Endothelial cell of umbilical vein (primary cell): Measurements from ENCODE around the gene NELFE. TPM values are rescaled to one million over a fixed set of nuclear protein-coding genes. Genes with fewer than 3 reads are reported as not detected.

Source experiments
- BruUV-seq: library from RNA; stranded (reverse); fragments of 400-500 nt; replicated peaks from 2 replicates; lab custom pipeline; 2021; lab: Mats Ljungman, UMichigan
- CTCF ChIA-PET: fragments of 300-600, 350-600 bp; sonication (Branson Sonifier 250); formaldehyde crosslinking; loops from one replicate; lab custom pipeline; 2021; ENCODE audit warnings: antibody characterized with exemption, inconsistent platforms; lab: Charles Lee
- POLR2A ChIA-PET: fragments of 300-600, 350-600 bp; sonication (Branson Sonifier 250); formaldehyde crosslinking; loops from one replicate; lab custom pipeline; 2021; ENCODE audit warnings: antibody characterized with exemption, inconsistent platforms; lab: Charles Lee
- DNase-seq: peaks from one replicate; pipeline ENCODE4 v3.0.0-alpha.2; 2011; ENCODE audit warnings: low read depth, low spot score
- FAIRE-seq: peaks from 2 replicates; lab custom pipeline; 2011; peaks lifted over from hg19 to GRCh38; lab: Jason Lieb, UNC
- H2AFZ ChIP-seq: 2 replicates; pipeline ENCODE4 v1.6.0; 2012; ENCODE audit warnings: low read depth, low read length, control low read depth, inconsistent platforms
- H3K27ac ChIP-seq: 2 replicates; pipeline ENCODE4 v1.5.1; 2011; ENCODE audit warnings: low read depth, mild to moderate bottlenecking, control low read depth, low read length, moderate library complexity; ENCODE audit not compliant: insufficient read depth
- H3K27me3 ChIP-seq, 2 experiments: 2 replicates each; pipeline versions ENCODE4 v1.6.0 to v1.6.1; 2011; ENCODE audit warnings: low read length in 2 of 2, mixed read lengths in 1 of 2; ENCODE audit not compliant: control insufficient read depth in 2 of 2, insufficient read depth in 2 of 2
- H3K36me3 ChIP-seq, 2 experiments: 2 replicates in 1 of 2; 3 replicates in 1 of 2; pipeline ENCODE4 v1.5.1; 2011; ENCODE audit warnings: low read length in 2 of 2, mild to moderate bottlenecking in 1 of 2, moderate library complexity in 1 of 2; ENCODE audit not compliant: control insufficient read depth in 2 of 2, insufficient read depth in 2 of 2; ENCODE audit errors: extremely low read depth in 1 of 2
- H3K4me1 ChIP-seq: 3 replicates; pipeline ENCODE4 v1.5.1; 2011; ENCODE audit warnings: mild to moderate bottlenecking, low read length; ENCODE audit not compliant: control insufficient read depth, insufficient read depth; ENCODE audit errors: extremely low read depth
- H3K4me2 ChIP-seq: 2 replicates; pipeline ENCODE4 v1.6.1; 2011; ENCODE audit warnings: low read length, control low read depth, mixed read lengths; ENCODE audit not compliant: insufficient read depth
- H3K4me3 ChIP-seq, 3 experiments: fragments of 200-600 bp in 1 of 3; sonication (generic), shearing (Covaris generic) in 1 of 3; replicated peaks in 1 of 3; 2 replicates each; pipeline ENCODE4 v1.5.1; 2011 to 2016; ENCODE audit warnings: control low read depth in 3 of 3, low read length in 3 of 3, mild to moderate bottlenecking in 2 of 3, inconsistent platforms in 1 of 3, low read depth in 1 of 3, moderate library complexity in 1 of 3; ENCODE audit not compliant: insufficient read depth in 1 of 3
- H3K79me2 ChIP-seq: 2 replicates; pipeline ENCODE4 v1.6.0; 2012; ENCODE audit warnings: low read length, inconsistent platforms; ENCODE audit not compliant: control insufficient read depth, insufficient read depth
- H3K9ac ChIP-seq: replicated peaks from 2 replicates; pipeline ENCODE3; 2011; ENCODE audit warnings: low read length, control low read depth; ENCODE audit not compliant: insufficient read depth; ENCODE audit errors: extremely low read depth
- H3K9me1 ChIP-seq: replicated peaks from 3 replicates; pipeline ENCODE4 v1.6.0; 2011; ENCODE audit warnings: mild to moderate bottlenecking, low read length; ENCODE audit not compliant: control insufficient read depth, insufficient read depth; ENCODE audit errors: extremely low read depth
- H3K9me3 ChIP-seq: replicated peaks from 2 replicates; pipeline ENCODE4 v1.5.1; 2012; ENCODE audit warnings: low read length, inconsistent platforms; ENCODE audit not compliant: control insufficient read depth, insufficient read depth
- H4K20me1 ChIP-seq: replicated peaks from 2 replicates; pipeline ENCODE3; 2011; ENCODE audit warnings: mild to moderate bottlenecking, low read length; ENCODE audit not compliant: control insufficient read depth, insufficient read depth; ENCODE audit errors: extremely low read depth
- EZH2 ChIP-seq: IDR thresholded peaks from 2 replicates; pipeline ENCODE4 v1.6.1; 2012; ENCODE audit warnings: borderline replicate concordance, low read depth, mild to moderate bottlenecking, moderate library complexity, low read length, inconsistent platforms; ENCODE audit not compliant: severe bottlenecking
- FOS ChIP-seq: IDR thresholded peaks from 2 replicates; pipeline ENCODE4 v1.6.1; 2011; ENCODE audit warnings: mild to moderate bottlenecking, low read length, moderate library complexity, borderline replicate concordance; ENCODE audit not compliant: insufficient read depth
- GATA2 ChIP-seq: IDR thresholded peaks from 2 replicates; pipeline ENCODE4 v1.7.0; 2011; ENCODE audit warnings: low read depth, mild to moderate bottlenecking, moderate library complexity, mixed read lengths, low read length; ENCODE audit not compliant: insufficient read length, insufficient read depth
- JUN ChIP-seq: IDR thresholded peaks from 2 replicates; pipeline ENCODE4 v1.6.1; 2011; ENCODE audit warnings: borderline replicate concordance, low read depth; ENCODE audit not compliant: insufficient read length, insufficient read depth
- MAX ChIP-seq: IDR thresholded peaks from 2 replicates; pipeline ENCODE4 v1.6.1; 2011; ENCODE audit not compliant: insufficient read depth, insufficient read length
- MYC ChIP-seq: IDR thresholded peaks from one replicate; pipeline ENCODE4 v1.6.1; 2011; ENCODE audit warnings: mild to moderate bottlenecking, low read depth, low read length
- POLR2A ChIP-seq: IDR thresholded peaks from 2 replicates; pipeline ENCODE4 v1.6.1; 2012; ENCODE audit warnings: low read depth, mild to moderate bottlenecking, control low read depth, low read length
- POLR2AphosphoS5 ChIP-seq: IDR thresholded peaks from 2 replicates; pipeline ENCODE4 v1.6.1; 2012; ENCODE audit warnings: low read depth, mild to moderate bottlenecking, control low read depth, low read length, moderate library complexity; ENCODE audit not compliant: insufficient read depth
- dilution Hi-C: fragments of 300-500 bp; cut with MboI; formaldehyde crosslinking; loops from one replicate; pipeline ENCODE4 v1.15.0; 2019; ENCODE audit warnings: low sequenced_read_pairs; ENCODE audit not compliant: extremely low pct_ligation_motif_present
- intact Hi-C: fragments of 100-400 bp; cut with micrococcal nuclease; formaldehyde crosslinking; loops from one replicate; pipeline ENCODE4 v1.10.0; 2022
- polyA plus RNA-seq, 4 experiments: library from polyadenylated mRNA; depleted of rRNA in 3 of 4; stranded (reverse) in 3 of 4; unstranded in 1 of 4; fragments of >200 nt; gene quantifications; 2 replicates each; pipeline versions ENCODE4 v1.2.1 to v1.2.3, GENCODE V29; 2011 to 2012; ENCODE audit warnings: missing spikeins in 1 of 4
- total RNA-seq: library from RNA; stranded (reverse); gene quantifications from 2 replicates; pipeline ENCODE4 v1.2.3, GENCODE V29; 2021

The NELFE gene
- total and polyA plus RNA-seq, 2 donors (not counting 3 experiments of a cell fraction or from before 2014, with no cell fraction given), result 55.8 to 68.5 TPM

DNA sequence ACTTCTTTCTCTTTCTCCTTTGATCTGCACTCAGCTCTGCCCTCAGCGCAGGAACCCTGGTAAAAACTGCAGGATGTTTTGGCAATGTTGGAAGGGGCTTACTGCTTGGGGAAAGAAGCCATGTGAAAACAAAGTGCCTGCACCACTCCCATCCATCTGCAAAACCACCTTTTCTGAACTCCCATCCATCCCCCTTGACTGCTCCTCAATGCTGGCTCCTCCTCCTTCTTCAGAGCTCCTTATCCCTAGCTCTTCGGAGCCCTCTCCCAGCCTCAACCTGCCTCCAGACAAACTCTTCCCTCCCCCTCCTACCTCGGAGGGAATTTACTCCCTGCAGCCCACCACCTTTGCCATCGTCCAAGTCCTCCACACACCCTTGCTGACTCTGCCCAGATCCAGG is 52.6 kb downstream of the NELFE start:
- intact Hi-C loops (no loop called here), dilution Hi-C loops (no loop called here)
- ChIA-PET POLR2A (no interaction called here), CTCF (interaction anchor here (0.8 to 1.5 kb wide), 2 partner anchors 40 to 46 kb away, joined by 4 to 5 read pairs; partner anchors contain the start of gene CFB)
- Histone ChIP-seq H3K9ac (no peak overlapping the region), H3K36me3 (no peaks in the 10 kb centered on the region), H3K4me2 (no peak overlapping the region), H3K79me2 (no peaks in the 10 kb centered on the region), H3K4me1 (peaks cover under 1% of the 10 kb centered on the region), H3K27me3 (peaks cover 5 to 12% of the 10 kb centered on the region in 2 experiments), H3K9me3 (no peaks in the 10 kb centered on the region), H3K9me1 (no peaks in the 10 kb centered on the region), H3K4me3 (no peak overlapping the region), H4K20me1 (no peaks in the 10 kb centered on the region), H3K27ac (no peak overlapping the region), H2AFZ (no peak overlapping the region)
- BruUV-seq, result no TSS peak
- TF ChIP-seq FOS, result no peak
- TF ChIP-seq MYC, result no peak
- no peak for TF ChIP-seq MAX
- TF ChIP-seq POLR2A, result no peak
- TF ChIP-seq POLR2AphosphoS5, result no peak
- no peak for TF ChIP-seq EZH2
- TF ChIP-seq JUN, result no peak
- no peak for FAIRE-seq
- no peak for DNase-seq

- no peak for FAIRE-seq
- Histone ChIP-seq H3K9me1 (no peaks in the 10 kb centered on the region), H3K36me3 (no peaks in the 10 kb centered on the region), H3K9me3 (no peaks in the 10 kb centered on the region), H3K4me1 (no peaks in the 10 kb centered on the region), H3K27me3 (peaks cover 5 to 12% of the 10 kb centered on the region in 2 experiments), H3K9ac (no peak overlapping the region), H2AFZ (no peak overlapping the region), H3K4me2 (no peak overlapping the region), H4K20me1 (no peaks in the 10 kb centered on the region), H3K79me2 (no peaks in the 10 kb centered on the region), H3K27ac (no peak overlapping the region), H3K4me3 (no peak overlapping the region)
- dilution Hi-C loops (no loop called here), intact Hi-C loops (no loop called here)
- DNase-seq, result no peak
- BruUV-seq, result no TSS peak
- TF ChIP-seq GATA2 (no peak), POLR2A (no peak), EZH2 (no peak), POLR2AphosphoS5 (no peak), MYC (no peak)
- ChIA-PET POLR2A (no interaction called here), CTCF (interaction anchor here (1.5 kb wide), 1 partner anchor 47 kb away, joined by 5 read pairs; no protein-coding TSS in a partner anchor)
Observed at GRCh38 chr6:31905041-31905440, 53.7 kb downstream of the NELFE start.
